Ascending aorta (tissue), 2 donors: ENCODE data around the gene INTS3. TPM values are rescaled to one million over a fixed set of nuclear protein-coding genes. Genes with fewer than 3 reads are reported as not detected.
"Not testable (repeated sequence)": the region's sequence is repeated elsewhere in the genome, so short reads cannot be mapped to it uniquely, and the experiment has no call there.

Experiments
- DNase-seq, 2 donors: peaks; one replicate each; pipeline ENCODE4 v3.0.0-alpha.2; 2019; ENCODE audit warnings: low spot score in 2 of 2
- H3K27ac ChIP-seq, 2 donors: fragments of 200-600 bp; sonication (generic); one replicate each; pipeline ENCODE4 v1.5.1; 2016 to 2017; ENCODE audit warnings: mild to moderate bottlenecking in 1 of 2
- H3K27me3 ChIP-seq: fragments of 200-600 bp; sonication (generic); one replicate; pipeline ENCODE4 v1.5.1; 2017
- H3K36me3 ChIP-seq, 2 donors: fragments of 200-600 bp; sonication (generic); one replicate each; pipeline ENCODE4 v1.5.1; 2016
- H3K4me1 ChIP-seq, 2 donors: fragments of 200-600 bp; sonication (generic); one replicate each; pipeline ENCODE4 v1.5.1; 2016 to 2017; ENCODE audit warnings: mild to moderate bottlenecking in 1 of 2
- H3K4me3 ChIP-seq, 2 donors: fragments of 200-600 bp; sonication (generic); one replicate each; pipeline ENCODE4 v1.5.1; 2016 to 2017; ENCODE audit warnings: mild to moderate bottlenecking in 1 of 2
- H3K9me3 ChIP-seq, 2 donors: fragments of 200-600 bp; sonication (generic); one replicate each; pipeline ENCODE4 v1.5.1; 2016
- intact Hi-C: fragments of 100-400 bp; cut with DNase I; formaldehyde crosslinking; loops from one replicate; pipeline ENCODE4 v1.15.1; 2023
- total RNA-seq: library from RNA; depleted of rRNA; stranded (reverse); fragments of >200 nt; gene quantifications from one replicate; pipeline ENCODE4 v1.1.0, GENCODE V29; 2016
- TF ChIP-seq, protein P1 (sequence below), 3 experiments: fragments of 200-600 bp in 2 of 3; fragments of 450-650 bp in 1 of 3; sonication (generic) in 2 of 3; IDR thresholded peaks; one replicate each; pipeline ENCODE4 v1.5.1; 2016 to 2019; ENCODE audit warnings: antibody characterized with exemption in 3 of 3, mild to moderate bottlenecking in 1 of 3, moderate library complexity in 1 of 3

The INTS3 gene
- total RNA-seq, 1 donor from 2014 or later = 55.9 TPM

GRCh38 chr1:153698020-153698922 is 29.6 kb upstream of the INTS3 start:
- Histone ChIP-seq H3K4me1 (peaks cover 16 to 33% of the 10 kb centered on the region in 2 donors), H3K4me3 (peak overlapping the region; percentile 33 to 38), H3K27ac (peak overlapping the region; percentile 99 to 100), H3K36me3 (peaks cover 2 to 8% of the 10 kb centered on the region in 2 donors), H3K27me3 (no peaks in the 10 kb centered on the region), H3K9me3 (no peaks in the 10 kb centered on the region)
- TF ChIP-seq, protein P1, sequence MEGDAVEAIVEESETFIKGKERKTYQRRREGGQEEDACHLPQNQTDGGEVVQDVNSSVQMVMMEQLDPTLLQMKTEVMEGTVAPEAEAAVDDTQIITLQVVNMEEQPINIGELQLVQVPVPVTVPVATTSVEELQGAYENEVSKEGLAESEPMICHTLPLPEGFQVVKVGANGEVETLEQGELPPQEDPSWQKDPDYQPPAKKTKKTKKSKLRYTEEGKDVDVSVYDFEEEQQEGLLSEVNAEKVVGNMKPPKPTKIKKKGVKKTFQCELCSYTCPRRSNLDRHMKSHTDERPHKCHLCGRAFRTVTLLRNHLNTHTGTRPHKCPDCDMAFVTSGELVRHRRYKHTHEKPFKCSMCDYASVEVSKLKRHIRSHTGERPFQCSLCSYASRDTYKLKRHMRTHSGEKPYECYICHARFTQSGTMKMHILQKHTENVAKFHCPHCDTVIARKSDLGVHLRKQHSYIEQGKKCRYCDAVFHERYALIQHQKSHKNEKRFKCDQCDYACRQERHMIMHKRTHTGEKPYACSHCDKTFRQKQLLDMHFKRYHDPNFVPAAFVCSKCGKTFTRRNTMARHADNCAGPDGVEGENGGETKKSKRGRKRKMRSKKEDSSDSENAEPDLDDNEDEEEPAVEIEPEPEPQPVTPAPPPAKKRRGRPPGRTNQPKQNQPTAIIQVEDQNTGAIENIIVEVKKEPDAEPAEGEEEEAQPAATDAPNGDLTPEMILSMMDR (IDR thresholded peaks at IDR 0.05) = no peak
- intact Hi-C loops = loop anchor here (1.0 kb wide), 2 partner anchors 29 to 52 kb away; no protein-coding TSS in a partner anchor
- peak; percentile 54 to 93 for DNase-seq

GRCh38 chr1:153698923-153699714 is 28.7 kb upstream of the INTS3 start:
- H3K27me3 ChIP-seq = no peaks in the 10 kb centered on the region
- H3K4me3 ChIP-seq = no peak overlapping the region
- H3K36me3 ChIP-seq = no peaks in the 10 kb centered on the region
- intact Hi-C loops = loop anchor here (1.0 kb wide), 2 partner anchors 28 to 51 kb away; no protein-coding TSS in a partner anchor
- TF ChIP-seq, protein P1 (IDR thresholded peaks at IDR 0.05) = no peak
- no peaks in the 10 kb centered on the region for H3K9me3 ChIP-seq
- DNase-seq = no peak
- H3K4me1 ChIP-seq = peaks cover 16 to 33% of the 10 kb centered on the region in 2 donors
- peak overlapping the region; percentile 99 to 100 for H3K27ac ChIP-seq

DNA sequence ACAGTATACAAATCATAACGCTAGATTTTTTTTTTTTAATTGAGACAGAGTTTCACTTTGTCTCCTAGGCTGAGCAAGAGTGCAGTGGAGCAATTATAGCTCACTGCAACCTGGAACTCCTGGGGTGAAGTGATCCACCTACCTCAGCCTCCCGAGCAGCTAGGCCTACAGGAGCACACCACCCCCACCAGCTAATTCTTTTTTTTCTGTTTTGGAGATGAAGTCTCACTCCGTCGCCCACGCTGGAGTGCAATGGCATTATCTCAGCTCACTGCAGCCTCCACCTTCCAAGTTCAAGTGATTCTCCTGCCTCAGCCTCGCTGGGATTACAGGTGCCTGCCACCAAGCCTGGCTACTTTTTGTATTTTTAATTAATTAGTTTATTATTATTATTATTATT is 28.1 kb upstream of the INTS3 start:
- no peaks in the 10 kb centered on the region for H3K36me3 ChIP-seq
- no peak for DNase-seq
- peaks cover 16 to 33% of the 10 kb centered on the region in 2 donors for H3K4me1 ChIP-seq
- TF ChIP-seq, protein P1 (IDR thresholded peaks at IDR 0.05) = no peak
- H3K4me3 ChIP-seq = no peak overlapping the region
- H3K27me3 ChIP-seq = no peaks in the 10 kb centered on the region
- peak overlapping the region; percentile 99 to 100 for H3K27ac ChIP-seq
- no peaks in the 10 kb centered on the region for H3K9me3 ChIP-seq
- intact Hi-C loops = no loop called here

DNA sequence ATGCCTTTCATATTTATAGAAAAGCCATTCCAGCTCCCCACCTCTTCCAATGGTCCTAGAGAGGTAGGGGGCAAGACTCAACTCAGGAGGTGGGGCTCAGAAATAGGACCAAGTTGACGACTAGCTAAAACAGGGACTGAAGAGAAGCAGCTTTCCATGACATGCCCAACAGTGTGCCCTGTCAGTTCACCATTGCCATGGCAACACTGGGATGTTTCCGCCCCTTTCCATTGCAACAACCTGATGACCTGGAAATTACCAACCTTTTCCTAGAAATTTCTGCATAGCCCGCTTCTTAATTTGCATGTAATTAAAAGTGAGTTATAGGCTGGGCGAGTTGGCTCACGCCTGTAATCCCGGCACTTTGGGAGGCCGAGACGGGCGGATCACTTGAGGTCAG is 22.4 kb upstream of the INTS3 start:
- TF ChIP-seq, protein P1 (IDR thresholded peaks at IDR 0.05) = no peak
- no peak for DNase-seq

GRCh38 chr1:153711026-153711425 is 16.8 kb upstream of the INTS3 start:
- TF ChIP-seq, protein P1 (IDR thresholded peaks at IDR 0.05) = no peak
- H3K27ac ChIP-seq = no peak overlapping the region
- H3K27me3 ChIP-seq = no peaks in the 10 kb centered on the region
- no peaks in the 10 kb centered on the region for H3K9me3 ChIP-seq
- intact Hi-C loops = no loop called here
- no peak overlapping the region for H3K4me3 ChIP-seq
- no peaks in the 10 kb centered on the region for H3K4me1 ChIP-seq
- DNase-seq = no peak
- no peaks in the 10 kb centered on the region for H3K36me3 ChIP-seq

More for the DNA sequence above, 22.4 kb upstream of the INTS3 start:
- Histone ChIP-seq H3K4me1 (no peaks in the 10 kb centered on the region), H3K36me3 (no peaks in the 10 kb centered on the region), H3K27ac (no peak overlapping the region), H3K27me3 (no peaks in the 10 kb centered on the region), H3K9me3 (no peaks in the 10 kb centered on the region), H3K4me3 (no peak overlapping the region)
- intact Hi-C loops = no loop called here

DNA sequence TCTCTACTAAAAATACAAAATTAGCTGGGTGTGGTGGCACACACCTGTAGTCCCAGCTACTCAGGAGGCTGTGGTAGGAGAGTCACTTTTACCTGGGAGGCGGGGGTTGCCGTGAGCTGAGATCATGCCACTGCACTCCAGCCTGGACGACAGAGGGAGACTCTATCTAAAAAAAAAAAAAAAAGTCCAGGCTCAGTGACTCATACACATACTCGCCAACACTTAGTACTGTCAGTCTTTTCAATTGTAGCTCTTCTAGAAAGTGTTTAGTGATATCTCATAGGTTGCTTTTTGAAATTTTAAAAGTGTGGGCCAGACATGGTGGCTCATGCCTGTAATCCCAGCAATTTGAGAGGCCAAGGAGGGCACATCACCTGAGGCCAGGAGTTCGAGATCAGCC is 11.6 kb upstream of the INTS3 start:
- H3K27me3 ChIP-seq, intact Hi-C loops, H3K4me1 ChIP-seq, H3K27ac ChIP-seq, H3K9me3 ChIP-seq, DNase-seq, H3K36me3 ChIP-seq, H3K4me3 ChIP-seq: not testable (repeated sequence)
